Omental fat pad (tissue), 4 donors: ENCODE data around the gene CFDP1. TPM values are rescaled to one million over a fixed set of nuclear protein-coding genes. Genes with fewer than 3 reads are reported as not detected.
"Not testable (repeated sequence)": the region's sequence is repeated elsewhere in the genome, so short reads cannot be mapped to it uniquely, and the experiment has no call there.

Experiments
- ATAC-seq: fragments of 150-250 bp; one replicate; pipeline ENCODE4 v1.9.1; 2016; ENCODE audit warnings: mild to moderate bottlenecking, moderate library complexity; ENCODE audit not compliant: low FRiP score
- DNase-seq: peaks from one replicate; pipeline ENCODE4 v3.0.0-alpha.2; 2019; ENCODE audit warnings: low spot score
- total RNA-seq, 4 donors: library from RNA; depleted of rRNA; stranded (reverse); fragments of >200 nt; gene quantifications; one replicate each; pipeline ENCODE4 v1.1.0, GENCODE V29; 2016
- TF ChIP-seq, protein P1 (sequence below), 3 donors: fragments of 450-650 bp; IDR thresholded peaks; one replicate each; pipeline ENCODE4 v1.5.1; 2016 to 2017; ENCODE audit warnings: antibody characterized with exemption in 3 of 3, mild to moderate bottlenecking in 3 of 3, moderate library complexity in 2 of 3

Gene CFDP1
- total RNA-seq, 4 donors from 2014 or later, result 37.5 to 54.4 (median 49.2) TPM

DNA sequence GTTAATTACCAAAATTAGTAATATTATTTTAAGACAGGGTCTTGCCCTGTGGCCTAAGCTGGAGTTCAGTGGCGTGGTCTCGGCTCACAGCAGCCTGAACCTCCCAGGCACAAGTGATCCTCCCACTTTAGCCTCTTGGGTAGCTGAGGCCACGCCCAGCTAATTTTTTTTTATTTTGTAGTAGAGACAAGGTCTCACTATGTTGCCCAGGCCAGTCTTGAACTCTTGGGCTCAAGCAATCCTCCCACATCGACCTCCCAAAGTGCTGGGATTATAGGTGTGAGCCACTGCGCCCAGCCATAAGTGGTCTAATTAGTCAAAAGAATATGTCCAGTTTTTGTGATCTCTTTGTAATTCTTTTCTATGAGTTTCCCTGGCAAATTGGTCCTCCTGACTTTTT is 12.0 kb upstream of the CFDP1 start:
- no peak for DNase-seq
- TF ChIP-seq, protein P1, sequence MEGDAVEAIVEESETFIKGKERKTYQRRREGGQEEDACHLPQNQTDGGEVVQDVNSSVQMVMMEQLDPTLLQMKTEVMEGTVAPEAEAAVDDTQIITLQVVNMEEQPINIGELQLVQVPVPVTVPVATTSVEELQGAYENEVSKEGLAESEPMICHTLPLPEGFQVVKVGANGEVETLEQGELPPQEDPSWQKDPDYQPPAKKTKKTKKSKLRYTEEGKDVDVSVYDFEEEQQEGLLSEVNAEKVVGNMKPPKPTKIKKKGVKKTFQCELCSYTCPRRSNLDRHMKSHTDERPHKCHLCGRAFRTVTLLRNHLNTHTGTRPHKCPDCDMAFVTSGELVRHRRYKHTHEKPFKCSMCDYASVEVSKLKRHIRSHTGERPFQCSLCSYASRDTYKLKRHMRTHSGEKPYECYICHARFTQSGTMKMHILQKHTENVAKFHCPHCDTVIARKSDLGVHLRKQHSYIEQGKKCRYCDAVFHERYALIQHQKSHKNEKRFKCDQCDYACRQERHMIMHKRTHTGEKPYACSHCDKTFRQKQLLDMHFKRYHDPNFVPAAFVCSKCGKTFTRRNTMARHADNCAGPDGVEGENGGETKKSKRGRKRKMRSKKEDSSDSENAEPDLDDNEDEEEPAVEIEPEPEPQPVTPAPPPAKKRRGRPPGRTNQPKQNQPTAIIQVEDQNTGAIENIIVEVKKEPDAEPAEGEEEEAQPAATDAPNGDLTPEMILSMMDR (IDR thresholded peaks at IDR 0.05), result no peak
- ATAC-seq, result no peak

DNA sequence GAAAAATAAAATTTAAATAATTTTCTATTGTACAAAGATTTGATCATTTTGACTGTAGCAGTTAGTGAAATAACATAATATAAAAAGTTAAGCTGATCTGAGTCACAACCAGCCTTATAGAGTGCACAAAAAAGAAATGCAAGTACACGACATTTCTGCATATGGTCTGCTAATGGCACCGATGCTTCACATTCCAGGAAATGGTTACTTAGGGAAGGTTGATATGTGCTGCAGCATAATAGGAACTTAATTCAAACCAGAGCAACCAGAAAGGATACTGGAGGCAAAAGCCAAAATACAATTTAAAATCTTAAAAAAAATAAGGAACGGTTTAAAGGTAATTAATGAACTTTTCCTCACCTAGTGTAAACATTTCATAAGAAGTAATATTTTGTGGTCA is 10.0 kb upstream of the CFDP1 start:
- TF ChIP-seq, protein P1 (IDR thresholded peaks at IDR 0.05), result no peak
- no peak for ATAC-seq
- DNase-seq, result no peak

DNA sequence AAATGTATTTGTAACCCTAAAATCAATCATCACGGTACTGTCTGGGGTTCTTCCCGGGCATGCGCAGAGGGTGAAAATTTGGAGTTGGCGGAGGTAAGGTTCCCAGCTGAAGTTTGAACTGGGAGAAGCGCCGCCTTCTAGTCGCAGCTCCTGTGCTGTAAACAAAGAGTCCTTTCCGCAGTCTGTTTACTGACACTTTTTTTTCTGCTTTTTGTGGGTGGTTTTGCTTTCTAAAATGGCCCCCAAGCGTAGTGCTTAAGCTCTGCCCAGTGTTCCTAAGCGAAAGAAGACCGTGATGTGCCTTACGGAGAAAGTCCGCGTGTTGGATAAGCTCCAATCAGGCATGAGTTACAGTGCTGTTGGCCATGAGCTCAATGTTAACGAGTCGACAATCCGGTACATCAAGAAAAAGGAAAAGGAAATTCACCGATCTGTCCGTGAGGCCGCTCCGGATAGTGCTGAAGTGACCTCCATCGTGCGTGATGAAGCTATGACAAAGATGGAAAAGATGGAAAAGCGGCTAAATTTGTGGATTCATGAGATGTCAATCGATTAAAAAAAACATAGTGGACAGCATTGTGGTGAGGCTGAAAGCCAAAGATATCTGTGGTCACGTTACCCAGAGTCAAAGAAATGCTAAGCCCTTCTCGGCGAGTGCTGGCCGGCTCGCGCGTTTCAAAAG is 570 bp upstream of the CFDP1 start:
- peak; percentile 40 for DNase-seq
- TF ChIP-seq, protein P1 (IDR thresholded peaks at IDR 0.05), result no peak
- peak; percentile 84 for ATAC-seq

DNA sequence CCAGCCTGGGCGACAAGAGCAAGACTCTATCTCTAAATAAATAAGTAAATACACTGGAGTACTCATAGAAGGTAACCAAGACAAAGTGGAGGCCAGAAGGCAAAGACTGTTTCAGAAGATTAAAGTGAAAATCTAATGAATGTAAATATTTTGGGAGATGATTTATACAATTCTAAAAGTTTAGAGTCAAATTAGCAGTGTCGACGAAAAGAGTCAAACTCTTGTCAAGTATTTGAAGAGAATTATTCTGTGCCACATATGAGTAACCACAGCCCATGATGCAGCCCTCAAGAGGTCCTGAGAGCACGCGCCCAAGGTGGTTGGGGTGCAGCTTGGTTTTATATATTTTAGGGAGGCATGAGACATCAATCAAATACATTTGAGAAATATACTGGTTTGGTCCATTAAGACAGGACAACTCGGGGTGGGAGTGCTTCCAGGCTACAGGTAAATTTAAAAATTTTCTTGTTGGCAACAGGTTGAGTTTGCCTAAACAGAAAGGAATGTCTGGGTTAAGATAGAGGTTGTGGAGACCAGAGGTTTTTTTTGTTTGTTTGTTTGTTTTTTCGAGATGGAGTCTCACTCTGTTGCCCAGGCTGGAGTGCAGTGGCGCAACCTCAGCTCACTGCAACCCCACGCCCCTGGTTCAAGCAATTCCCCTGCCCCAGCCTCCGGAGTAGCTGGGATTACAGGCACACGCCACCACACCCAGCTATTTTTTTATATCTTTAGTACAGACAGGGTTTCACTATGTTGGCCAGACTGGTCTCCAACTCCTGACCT is 3.5 kb downstream of the CFDP1 start:
- ATAC-seq (no peak), DNase-seq (no peak)
- TF ChIP-seq, protein P1 (IDR thresholded peaks at IDR 0.05), result no peak

DNA sequence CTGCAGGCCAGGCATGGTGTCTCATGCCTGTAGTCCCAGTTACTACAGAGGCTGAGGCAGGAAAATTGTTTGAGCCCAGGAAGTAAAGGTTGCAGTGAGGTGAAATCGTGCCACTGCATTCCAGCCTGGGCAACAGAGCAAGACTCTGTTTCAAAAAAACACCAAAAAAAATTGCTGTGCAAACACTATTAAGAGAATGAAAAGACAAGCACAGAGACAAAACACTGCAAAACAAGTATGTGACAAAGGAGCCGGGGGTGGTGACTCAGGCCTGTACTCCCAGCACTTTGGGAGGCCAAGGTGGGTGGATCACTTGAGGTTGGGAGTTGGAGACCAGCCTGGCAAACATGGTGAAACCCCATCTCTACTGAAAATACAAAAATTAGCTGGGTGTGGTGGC is 6.8 kb downstream of the CFDP1 start:
- DNase-seq, ATAC-seq: not testable (repeated sequence)

DNA sequence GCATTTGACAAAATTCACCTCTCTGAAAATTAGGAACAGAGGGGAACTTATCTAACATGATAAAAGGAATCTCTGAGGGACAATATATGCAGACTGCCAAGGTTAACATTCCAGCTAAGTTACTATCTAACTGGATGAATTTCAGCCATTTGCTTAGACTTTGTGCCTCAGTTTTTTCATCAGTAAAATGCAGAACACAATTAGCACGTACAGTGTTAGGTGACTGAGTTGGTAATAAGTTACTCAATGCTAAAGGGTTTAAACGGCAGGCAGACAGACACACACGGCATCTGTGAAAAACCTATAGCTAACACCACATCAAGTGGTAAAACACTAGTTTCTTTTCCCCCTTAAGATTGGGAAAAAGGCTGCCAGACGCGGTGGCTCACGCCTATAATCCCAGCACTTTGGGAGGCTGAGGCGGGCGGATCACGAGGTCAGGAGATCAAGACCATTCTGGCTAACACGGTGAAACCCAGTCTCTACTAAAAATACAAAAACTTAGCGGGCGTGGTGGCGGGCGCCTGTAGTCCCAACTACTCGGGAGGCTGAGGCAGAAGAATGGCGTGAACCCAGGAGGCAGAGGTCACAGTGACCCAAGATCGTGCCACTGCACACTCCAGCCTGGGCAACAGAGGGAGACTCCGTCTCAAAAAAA is 9.1 kb downstream of the CFDP1 start:
- ATAC-seq, DNase-seq: not testable (repeated sequence)

DNA sequence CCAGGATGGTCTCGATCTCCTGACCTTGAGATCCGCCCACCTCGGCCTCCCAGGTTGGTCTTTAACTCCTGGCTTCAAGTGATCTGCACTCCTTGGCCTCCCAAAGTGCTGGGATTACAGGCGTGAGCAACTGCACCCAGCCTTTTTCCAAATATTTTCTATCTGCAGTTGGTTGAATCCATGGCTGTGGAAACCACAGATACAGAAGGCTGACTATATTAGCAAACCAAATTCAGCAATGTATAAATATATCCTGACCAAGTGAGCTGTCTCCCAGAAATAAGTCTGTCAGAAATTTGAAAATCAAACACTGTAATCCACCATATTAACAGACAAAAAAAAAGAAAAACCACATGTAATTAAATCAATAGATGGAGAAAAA is 9.6 kb downstream of the CFDP1 start:
- DNase-seq (no peak), ATAC-seq (no peak)
- TF ChIP-seq, protein P1 (IDR thresholded peaks at IDR 0.05), result no peak

DNA sequence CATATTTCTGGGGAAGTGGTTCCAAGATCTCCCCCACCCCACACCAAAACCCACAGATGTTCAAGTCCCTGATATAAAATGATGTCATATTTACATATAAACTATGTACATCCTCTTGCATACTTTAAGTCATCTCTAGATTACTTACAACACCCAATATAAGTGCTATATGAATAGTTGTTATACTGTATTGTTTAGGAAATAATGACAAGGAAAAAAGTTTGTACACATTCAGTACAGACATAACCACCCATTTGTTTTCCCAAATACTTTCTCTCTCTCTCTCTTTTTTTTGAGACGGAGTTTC is 11.5 kb downstream of the CFDP1 start:
- no peak for DNase-seq
- no peak for ATAC-seq
- TF ChIP-seq, protein P1 (IDR thresholded peaks at IDR 0.05), result no peak
